ENCODE results near the gene IER3. TPM values are rescaled to one million over a fixed set of nuclear protein-coding genes. Genes with fewer than 3 reads are reported as not detected.

Gene IER3
- total and polyA plus RNA-seq, 2 of the 13 experiments (the other 11 are each of a cell fraction or from before 2014, with no cell fraction given): 51.1 to 131 TPM

DNA sequence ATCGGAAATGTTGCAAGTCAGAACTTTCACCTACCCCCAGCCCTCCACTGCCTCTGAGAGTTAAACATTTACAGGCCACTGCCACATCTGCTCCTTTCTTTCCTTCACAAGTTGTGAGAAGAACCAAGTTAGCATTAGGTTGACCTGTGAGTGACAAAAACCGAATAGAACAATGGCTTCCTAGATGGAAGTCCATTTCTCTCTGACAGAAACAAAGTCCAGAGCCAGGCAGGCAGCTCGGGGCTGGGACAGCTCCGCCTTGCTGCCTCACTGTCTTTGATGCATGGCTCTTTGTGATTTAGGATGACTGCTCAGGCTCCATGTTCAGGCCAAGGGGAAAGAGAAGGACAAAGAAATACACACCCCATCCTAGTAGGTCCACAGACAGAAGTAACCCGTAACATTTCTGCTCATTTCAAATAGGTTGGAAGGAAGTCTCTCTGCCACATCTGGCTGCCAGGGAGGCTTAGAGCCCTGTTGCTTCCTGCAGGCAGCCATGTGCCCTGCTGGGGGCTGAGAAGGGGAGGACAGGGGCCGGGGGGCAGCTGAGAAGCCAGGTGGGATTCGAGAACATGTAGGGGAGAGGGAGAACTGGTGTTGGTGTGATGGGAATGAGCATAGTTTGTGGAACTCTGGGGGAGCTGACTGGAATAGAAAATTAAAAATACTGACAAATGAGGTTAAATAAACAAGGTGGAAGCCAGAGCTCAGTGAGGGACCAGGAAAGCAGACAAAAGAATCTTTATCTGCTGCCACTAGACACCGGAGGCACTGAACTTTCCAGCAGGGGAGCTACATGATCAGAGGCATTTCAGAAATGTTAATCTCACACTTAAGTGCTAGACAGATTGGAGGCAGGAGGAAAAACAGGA lies 19.5 kb upstream of the IER3 start (continued):
- TF ChIP-seq, protein P1, sequence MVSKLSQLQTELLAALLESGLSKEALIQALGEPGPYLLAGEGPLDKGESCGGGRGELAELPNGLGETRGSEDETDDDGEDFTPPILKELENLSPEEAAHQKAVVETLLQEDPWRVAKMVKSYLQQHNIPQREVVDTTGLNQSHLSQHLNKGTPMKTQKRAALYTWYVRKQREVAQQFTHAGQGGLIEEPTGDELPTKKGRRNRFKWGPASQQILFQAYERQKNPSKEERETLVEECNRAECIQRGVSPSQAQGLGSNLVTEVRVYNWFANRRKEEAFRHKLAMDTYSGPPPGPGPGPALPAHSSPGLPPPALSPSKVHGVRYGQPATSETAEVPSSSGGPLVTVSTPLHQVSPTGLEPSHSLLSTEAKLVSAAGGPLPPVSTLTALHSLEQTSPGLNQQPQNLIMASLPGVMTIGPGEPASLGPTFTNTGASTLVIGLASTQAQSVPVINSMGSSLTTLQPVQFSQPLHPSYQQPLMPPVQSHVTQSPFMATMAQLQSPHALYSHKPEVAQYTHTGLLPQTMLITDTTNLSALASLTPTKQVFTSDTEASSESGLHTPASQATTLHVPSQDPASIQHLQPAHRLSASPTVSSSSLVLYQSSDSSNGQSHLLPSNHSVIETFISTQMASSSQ (IDR thresholded peaks at IDR 0.05; ENCODE audit: low read depth): peak; percentile 99
- TF ChIP-seq, protein P1 (CRISPR knock-in tag; IDR thresholded peaks at IDR 0.05; ENCODE audit: borderline replicate concordance): peak; percentile 99
- TF ChIP-seq MYC (CRISPR knock-in tag; IDR thresholded peaks at IDR 0.05; ENCODE audit: borderline replicate concordance) (peak; percentile 70), ATRX (CRISPR knock-in tag; IDR thresholded peaks at IDR 0.05; ENCODE audit: borderline replicate concordance) (peak; percentile 31; the same call in 1 of the 2 replicates), PHF20 (CRISPR knock-in tag; IDR thresholded peaks at IDR 0.05) (peak; percentile 41; the same call in 1 of the 2 replicates), SRY (CRISPR knock-in tag; IDR thresholded peaks at IDR 0.05) (peak; percentile 76; the same call in 1 of the 2 replicates), RNF2 (conservative IDR thresholded peaks at IDR 0.05; ENCODE audit: low read depth) (no peak), MBNL3 (CRISPR knock-in tag; conservative IDR thresholded peaks at IDR 0.05) (no peak), DPF2 (CRISPR knock-in tag; IDR thresholded peaks at IDR 0.05; ENCODE audit: borderline replicate concordance, low read depth) (peak; percentile 68; the same call in 1 of the 2 replicates), ZNF253 (CRISPR knock-in tag; IDR thresholded peaks at IDR 0.05; ENCODE audit: borderline replicate concordance) (peak; percentile 65; the same call in 1 of the 2 replicates), ZNF460 (CRISPR knock-in tag; IDR thresholded peaks at IDR 0.05; ENCODE audit: borderline replicate concordance) (no peak), CCDC6 (CRISPR knock-in tag; IDR thresholded peaks at IDR 0.05) (0 out of 2 replicates have a peak, but pooled peaks have one; percentile 41), ZNF264 (CRISPR knock-in tag; IDR thresholded peaks at IDR 0.05) (peak; percentile 78; the same call in 1 of the 2 replicates), POLR2G (IDR thresholded peaks at IDR 0.05; ENCODE audit: low read depth, low read length) (peak; percentile 89), GABPB1 (CRISPR knock-in tag; IDR thresholded peaks at IDR 0.05) (peak; percentile 42; the same call in 1 of the 2 replicates), ZNF446 (CRISPR knock-in tag; IDR thresholded peaks at IDR 0.05) (no peak), ERF (CRISPR knock-in tag; IDR thresholded peaks at IDR 0.05) (peak; percentile 91), ELF4 (CRISPR knock-in tag; IDR thresholded peaks at IDR 0.05; ENCODE audit: borderline replicate concordance) (0 out of 2 replicates have a peak, but pooled peaks have one; percentile 69), ZNF451 (CRISPR knock-in tag; IDR thresholded peaks at IDR 0.05) (peak; percentile 69; the same call in 1 of the 2 replicates), FOXO1 (CRISPR knock-in tag; IDR thresholded peaks at IDR 0.05) (peak; percentile 97), RORA (CRISPR knock-in tag; IDR thresholded peaks at IDR 0.05) (0 out of 2 replicates have a peak, but pooled peaks have one; percentile 38)
- TF ChIP-seq, protein P2, sequence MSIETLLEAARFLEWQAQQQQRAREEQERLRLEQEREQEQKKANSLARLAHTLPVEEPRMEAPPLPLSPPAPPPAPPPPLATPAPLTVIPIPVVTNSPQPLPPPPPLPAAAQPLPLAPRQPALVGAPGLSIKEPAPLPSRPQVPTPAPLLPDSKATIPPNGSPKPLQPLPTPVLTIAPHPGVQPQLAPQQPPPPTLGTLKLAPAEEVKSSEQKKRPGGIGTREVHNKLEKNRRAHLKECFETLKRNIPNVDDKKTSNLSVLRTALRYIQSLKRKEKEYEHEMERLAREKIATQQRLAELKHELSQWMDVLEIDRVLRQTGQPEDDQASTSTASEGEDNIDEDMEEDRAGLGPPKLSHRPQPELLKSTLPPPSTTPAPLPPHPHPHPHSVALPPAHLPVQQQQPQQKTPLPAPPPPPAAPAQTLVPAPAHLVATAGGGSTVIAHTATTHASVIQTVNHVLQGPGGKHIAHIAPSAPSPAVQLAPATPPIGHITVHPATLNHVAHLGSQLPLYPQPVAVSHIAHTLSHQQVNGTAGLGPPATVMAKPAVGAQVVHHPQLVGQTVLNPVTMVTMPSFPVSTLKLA (IDR thresholded peaks at IDR 0.05): peak; percentile 44; the same call in 1 of the 2 replicates
- TF ChIP-seq, protein P3, sequence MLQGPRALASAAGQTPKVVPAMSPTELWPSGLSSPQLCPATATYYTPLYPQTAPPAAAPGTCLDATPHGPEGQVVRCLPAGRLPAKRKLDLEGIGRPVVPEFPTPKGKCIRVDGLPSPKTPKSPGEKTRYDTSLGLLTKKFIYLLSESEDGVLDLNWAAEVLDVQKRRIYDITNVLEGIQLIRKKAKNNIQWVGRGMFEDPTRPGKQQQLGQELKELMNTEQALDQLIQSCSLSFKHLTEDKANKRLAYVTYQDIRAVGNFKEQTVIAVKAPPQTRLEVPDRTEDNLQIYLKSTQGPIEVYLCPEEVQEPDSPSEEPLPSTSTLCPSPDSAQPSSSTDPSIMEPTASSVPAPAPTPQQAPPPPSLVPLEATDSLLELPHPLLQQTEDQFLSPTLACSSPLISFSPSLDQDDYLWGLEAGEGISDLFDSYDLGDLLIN (CRISPR knock-in tag; IDR thresholded peaks at IDR 0.05; ENCODE audit: borderline replicate concordance): no peak
